IPS-11a (cell line): ENCODE measurements around the gene LILRB5.
"Not testable (repeated sequence)": the region's sequence is repeated elsewhere in the genome, so short reads cannot be mapped to it uniquely, and the experiment has no call there.

Experiments
- H3K4me3 ChIP-seq: one replicate; pipeline ENCODE4 v1.5.1; 2013; ENCODE audit warnings: low read depth, low read length, control low read depth

LILRB5 gene

DNA sequence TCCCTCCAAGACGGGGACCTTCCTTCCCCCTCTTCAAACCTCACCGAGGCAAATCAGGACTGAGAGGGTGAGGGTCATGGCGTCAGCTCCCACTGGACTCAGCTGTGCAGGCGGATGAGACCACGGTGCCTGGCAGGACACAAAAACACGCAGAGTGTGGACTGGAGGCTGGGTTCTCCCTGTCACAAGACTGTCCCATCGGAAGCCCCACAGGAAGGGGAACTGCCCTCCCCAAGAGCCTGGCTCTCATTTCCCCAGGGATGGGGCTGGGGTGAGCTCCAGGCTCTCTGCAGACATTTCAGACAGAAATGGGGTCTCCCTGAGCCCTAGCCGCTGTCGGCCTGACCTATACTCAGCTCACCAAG lies at the start of gene LILRB5:
TSS of gene LILRB5 (minus strand) at position 158 of the 365 bp plus-strand sequence. CDS start at position 78, 80 bp downstream.
- no peak within 1 kb of the TSS for H3K4me3 ChIP-seq

DNA sequence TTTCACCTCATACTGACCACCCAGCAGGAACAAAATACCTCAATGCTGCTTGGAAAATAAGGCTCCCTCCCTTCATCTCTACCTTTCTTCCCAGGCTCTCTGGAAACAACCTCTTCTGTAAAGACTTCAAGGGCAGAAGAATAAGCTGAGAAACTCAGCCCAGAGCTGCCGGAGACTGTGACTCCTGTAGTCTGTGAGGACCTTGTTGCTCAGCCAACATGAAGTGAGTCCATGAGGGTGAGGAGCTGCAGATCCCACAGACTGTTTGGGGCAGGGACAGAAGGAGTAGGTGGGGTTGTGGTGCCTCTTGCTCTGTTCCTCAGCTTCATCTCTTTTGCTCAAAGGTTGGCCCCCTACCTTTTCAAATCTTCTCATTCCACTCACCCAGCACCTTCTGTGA lies 48.1 kb upstream of the LILRB5 start:
- no peak overlapping the region for H3K4me3 ChIP-seq

DNA sequence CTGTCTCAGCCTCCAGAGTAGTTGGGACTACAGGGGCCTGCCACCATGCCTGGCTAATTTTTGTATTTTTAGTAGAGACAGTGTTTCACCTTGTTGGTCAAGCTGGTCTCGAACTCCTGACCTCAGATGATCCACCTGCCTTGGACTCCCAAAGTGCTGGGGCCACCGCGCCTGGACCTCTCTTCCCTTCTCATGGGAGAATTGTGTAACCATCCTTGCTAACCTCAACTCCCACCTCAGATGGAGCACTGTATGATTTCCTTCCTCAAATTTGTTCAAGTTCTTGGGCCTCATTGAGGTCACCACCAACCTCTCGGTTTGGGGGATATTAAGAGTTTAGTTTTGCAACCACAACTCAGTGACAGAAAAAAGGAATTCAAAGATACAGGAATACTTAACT lies 45.2 kb upstream of the LILRB5 start:
- no peak overlapping the region for H3K4me3 ChIP-seq

DNA sequence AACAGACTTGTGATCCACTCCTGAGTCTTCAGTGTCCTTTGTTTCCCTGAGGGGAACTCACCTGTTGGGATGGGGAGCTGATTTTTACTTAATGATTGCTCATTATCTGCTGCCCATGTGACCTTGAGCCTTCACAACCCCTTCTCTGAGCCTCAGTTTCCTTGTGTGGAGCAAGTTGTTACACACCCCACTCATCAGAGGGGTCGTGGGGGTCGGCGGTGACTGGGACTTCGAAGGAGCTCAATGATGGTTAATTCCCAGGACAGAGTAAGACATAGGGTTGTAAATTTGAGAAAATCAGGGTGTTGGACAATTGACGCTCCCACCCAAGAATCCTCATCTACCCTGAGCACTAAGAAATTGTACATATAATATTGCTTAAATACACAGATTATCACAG lies 42.4 kb upstream of the LILRB5 start:
- no peak overlapping the region for H3K4me3 ChIP-seq

DNA sequence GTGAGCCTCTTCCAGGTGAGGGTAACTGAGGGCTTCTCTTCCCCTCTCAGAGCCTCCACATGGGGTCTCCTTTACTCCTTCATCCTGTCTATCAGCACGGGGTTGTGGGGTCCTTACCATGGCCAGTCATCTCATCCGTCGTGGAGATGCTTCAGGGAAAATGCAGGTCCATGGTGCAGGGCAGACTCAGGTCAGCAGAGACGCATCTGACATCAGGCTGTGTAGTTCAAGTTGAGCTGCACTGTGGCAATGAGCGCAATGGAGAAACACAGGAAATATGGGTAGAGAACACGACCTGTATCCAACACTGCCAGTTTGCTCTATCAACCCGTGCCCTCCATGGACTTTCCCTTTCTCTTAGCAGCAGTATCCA lies 42.0 kb upstream of the LILRB5 start:
- H3K4me3 ChIP-seq: no peak overlapping the region

DNA sequence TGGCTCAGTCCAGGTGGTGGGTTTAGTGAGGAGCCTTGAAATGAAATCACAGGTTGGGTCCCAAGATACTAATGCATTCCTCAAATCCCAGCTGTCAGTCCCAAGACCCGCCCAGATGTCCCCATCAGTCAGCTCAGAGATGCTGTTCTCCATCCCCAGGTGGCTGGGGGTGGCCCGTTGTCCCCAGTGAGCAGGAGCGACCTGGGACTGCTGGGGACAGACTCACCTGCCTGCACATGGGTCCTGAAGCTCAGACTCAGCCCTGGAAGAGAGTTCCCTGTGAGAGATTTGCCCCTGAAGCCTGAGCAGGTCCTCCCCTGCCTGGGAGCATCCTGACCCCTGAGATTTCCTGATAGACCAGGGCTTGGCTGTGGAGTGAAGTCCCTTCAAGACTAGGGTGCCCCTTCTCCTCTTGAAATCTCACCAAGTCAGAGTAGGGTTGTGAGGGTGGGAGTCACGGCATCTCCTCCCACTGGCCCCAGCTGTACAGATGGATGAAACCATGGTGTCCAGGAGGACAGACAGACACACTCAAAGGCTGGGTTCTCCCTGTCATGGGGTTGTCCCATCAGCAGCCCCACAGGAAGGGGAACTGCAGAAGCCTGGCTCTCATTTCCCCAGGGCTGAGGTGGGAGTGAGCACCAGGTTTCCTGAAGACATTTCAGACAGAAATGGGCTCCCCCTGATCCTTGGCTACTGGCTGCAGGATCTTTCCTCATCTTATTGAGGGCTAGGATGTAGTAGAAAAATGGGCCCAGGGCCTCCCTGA lies 41.5 kb upstream of the LILRB5 start:
- H3K4me3 ChIP-seq: no peak overlapping the region

DNA sequence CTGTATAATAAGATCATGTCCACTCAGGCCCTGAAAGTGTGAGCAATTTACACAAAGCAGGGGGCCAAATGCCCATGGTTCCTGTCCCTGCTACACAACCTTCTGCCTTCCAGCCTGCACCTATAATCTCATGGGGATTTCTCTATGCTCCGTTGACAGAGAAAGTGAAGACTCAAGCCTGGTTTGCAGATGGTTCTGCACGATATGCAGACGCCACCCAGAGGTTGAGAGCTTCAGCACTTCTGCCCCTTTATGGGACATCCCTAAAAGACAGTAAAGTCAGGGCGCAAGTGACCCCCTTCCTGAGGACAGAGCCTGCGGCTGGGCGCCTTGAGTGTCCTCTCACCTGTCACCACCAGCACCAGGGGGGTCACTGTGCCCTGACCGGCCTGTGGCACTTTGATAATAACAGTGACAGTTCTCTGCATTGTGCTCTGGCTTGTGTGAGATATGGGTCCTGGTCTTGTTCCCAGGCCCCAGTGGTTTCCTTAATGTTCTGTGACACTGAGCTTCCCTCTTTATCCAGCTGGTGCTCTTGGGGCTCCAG lies 40.8 kb upstream of the LILRB5 start:
- H3K4me3 ChIP-seq: no peak overlapping the region

DNA sequence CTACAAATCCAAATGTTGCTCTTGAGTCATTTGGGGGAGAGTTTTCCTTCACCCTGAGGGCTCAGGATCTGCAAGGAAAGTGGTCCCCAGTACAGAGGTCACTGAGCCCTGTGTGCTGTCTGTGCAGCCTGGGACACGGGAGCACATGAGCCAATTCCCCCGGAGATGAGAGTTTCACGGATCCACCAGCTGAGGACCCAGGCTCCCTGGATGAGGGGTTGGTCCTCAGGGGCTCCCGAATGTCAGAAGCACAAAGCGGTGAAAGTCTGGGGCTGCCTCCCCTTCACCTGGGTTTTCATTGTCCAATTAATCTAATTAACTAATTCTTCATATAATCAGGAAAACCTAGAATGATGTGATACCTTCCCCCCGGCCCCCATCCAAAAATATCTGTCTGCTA lies 37.5 kb upstream of the LILRB5 start:
- H3K4me3 ChIP-seq: no peak overlapping the region

DNA sequence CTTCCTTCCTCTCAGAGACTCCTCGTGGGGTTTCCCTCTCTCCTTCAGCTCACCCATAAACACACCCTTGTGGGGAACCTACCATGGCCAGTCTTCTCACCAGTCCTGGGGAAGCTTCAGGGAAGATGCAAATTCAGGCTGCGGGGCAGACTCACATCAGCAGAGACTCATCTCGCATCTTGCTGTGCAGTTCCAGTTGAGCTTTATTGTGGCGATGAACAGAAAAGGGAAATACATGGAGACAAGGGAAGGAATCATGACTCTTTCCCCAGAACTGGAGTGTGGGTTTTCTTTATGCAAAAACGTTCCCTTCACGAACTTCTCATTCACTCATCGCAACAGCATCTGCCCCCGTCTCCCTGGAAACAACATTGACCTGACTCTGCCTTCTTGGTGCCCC lies 32.1 kb upstream of the LILRB5 start:
- H3K4me3 ChIP-seq: not testable (repeated sequence)

DNA sequence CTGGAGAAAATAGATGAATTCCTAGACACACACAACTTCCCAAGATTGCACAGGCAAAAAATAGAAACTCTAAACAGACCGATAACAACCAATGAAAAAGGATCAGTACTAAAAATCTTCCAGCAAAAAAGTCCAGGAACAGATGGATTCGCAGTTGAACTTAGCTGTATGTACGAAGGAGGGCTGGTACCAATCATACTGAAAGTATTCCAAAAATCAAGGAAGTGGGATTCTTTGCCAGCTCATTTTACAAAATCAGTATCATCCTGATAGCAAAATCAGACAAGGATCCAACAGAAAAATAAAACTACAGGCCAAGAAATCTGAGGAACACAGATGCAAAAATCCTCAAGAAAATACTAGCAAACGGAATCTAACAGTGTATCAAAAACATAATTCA lies 30.4 kb upstream of the LILRB5 start:
- no peak overlapping the region for H3K4me3 ChIP-seq

DNA sequence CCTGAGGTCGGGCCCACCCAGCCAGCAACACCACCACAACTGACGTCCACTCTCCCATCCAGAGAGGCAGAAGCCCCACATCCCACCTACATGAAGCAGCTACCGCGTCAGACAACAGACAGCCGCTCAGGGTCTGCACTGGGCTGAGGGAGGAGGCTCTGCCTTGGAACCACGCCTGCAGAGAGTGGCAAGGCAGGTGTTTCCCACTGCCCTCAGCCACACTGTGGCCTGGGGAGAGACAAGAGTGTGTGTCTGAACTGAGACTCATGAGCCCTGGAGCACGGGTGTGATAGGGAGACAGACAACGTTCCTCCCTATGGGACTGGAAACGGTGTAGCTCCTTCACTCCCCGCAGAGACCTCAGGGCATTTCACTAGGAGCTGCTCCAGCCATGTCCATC lies 29.2 kb upstream of the LILRB5 start:
- not testable (repeated sequence) for H3K4me3 ChIP-seq

DNA sequence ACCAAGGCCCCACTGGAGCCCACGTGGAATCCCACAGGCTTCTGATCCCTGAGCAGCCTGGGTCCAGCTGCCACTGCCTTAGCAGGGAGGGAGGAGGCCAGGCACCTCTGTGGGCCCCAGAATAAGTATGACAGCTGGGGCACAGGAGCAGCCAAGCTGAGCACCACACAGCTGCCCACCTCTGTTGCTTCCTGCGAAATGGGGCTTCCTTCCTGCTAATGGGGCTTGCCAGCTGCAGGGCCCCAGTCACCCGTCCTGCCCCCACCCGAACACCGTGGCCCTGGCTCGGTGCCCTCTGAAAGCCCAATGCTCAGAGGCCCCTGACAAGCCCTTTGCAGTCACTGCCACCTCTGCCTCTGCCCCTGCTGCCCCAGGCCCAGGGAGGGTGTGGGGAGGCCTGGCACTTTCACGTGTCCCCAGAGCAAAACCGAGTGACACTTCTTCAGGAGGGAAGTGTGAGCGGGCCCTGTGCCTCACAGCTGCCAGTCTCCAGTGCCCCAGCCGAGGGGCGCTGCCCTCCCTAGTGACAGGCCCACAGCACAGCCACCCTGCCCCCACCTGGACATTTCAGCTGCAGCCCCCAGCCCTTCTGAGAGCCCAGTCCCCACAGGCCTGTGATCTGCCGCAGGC lies 28.5 kb upstream of the LILRB5 start:
- H3K4me3 ChIP-seq: not testable (repeated sequence)

DNA sequence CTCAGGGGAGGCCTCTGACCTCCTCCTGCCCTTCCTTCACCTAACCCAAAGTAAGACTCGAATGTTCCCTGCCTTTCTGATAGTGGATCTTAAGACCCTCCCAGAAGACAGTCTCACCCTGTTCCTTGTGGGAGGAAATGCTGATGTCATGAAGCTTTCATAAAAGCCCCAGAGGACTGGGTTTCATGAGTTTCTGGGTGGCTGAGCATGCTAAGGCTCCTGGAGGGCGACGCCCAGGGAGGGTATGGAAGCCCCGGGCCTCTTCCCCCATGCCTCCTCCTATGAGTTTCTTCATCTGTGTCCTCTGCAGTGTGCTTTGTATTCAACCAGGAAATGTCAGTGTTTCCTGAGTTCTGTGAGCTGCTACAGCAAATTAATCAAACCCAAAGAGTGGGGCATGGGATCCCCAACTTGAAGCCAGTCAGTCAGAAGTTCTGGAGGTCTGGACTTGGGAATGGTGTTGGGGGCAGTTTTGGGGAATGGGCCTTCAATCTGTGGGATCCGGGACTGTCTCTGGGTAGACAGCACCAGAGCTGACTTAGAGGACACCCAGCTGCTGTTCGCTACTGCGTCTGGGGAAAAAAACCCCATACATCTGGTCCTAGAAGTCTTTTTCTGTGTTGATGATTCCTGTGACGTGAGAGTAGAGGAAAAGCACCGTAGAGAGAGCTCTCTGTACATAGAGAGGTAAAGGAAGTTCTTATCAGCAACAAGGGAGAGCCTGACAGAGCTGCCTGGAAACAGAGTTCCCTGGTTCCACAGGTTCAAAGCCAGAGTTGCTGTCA lies 25.8 kb upstream of the LILRB5 start:
- no peak overlapping the region for H3K4me3 ChIP-seq

DNA sequence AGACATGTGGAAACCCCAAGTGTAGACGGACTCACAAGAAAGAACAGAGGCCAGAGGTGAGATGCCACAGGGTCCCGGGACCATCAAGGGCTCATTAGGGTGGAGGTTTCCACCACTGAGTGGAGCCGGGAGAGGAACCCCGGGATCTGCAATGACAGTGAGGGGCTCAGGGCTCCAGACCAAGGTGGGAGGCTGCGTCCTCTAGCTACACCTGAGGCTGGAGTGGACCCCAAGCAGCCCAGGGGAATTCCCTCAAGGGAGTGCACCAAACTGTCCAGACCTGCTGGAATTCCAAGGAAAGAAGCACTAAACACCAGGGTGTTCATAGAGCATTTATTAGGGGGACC lies 24.6 kb upstream of the LILRB5 start:
- H3K4me3 ChIP-seq: not testable (repeated sequence)

DNA sequence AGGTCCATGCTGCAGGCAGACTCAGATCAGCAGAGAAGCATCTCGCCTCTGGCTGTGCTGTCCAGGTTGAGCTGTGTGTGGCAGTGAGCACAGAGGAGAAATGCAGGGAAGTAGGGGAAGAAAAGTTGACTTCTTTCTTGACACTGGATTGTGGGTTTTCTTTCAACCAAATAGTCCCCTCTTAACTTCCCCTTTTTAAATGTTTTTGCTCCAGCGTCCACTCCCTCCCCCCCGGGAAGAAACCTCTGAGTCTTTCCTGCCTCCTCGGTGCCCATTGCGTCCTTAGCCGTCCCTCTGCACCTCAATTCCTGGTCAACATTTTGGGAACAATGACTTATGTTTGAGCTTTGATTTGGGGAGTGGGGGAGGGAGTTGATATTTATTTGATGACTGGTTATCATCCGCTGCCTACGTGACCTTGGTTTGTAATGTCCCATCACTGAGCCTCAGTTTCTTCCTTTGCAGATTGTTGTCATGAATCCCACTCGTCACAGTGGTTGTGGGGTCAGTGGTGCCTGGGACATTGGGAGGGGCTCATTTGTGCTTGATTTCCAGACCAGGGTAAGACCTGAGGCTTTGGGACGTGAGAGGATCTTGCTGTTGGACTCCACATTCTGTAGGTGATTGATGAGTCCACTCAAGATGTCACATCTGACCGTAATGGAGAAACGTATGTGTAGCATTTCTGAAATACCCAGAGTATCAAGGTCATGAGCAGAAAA lies 24.1 kb upstream of the LILRB5 start, which contains the start of gene LILRB2:
TSS of gene LILRB2 (minus strand) at position 104 of the 722 bp plus-strand sequence. CDS start 614 bp downstream, outside the sequence.
- no peak within 1 kb of the TSS for H3K4me3 ChIP-seq

DNA sequence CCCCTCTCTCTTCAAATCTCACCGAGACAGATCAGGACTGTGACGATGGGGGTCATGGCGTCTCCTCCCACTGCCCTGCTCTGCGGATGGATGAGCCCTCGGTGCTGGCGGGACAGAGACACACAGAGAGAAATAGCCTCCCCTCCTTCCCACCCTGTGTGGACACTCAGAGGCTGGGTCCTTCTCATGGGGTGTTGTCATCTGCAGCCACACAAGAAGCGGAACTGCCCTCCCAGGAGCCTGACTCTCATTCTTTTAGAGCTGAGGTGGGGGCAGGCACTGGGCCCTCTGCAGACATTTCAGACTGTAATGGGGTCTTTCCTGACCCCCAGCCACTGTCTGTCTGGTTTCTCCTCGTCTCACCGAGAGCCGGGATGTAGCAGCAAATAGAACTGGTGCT lies 23.4 kb upstream of the LILRB5 start:
- not testable (repeated sequence) for H3K4me3 ChIP-seq

DNA sequence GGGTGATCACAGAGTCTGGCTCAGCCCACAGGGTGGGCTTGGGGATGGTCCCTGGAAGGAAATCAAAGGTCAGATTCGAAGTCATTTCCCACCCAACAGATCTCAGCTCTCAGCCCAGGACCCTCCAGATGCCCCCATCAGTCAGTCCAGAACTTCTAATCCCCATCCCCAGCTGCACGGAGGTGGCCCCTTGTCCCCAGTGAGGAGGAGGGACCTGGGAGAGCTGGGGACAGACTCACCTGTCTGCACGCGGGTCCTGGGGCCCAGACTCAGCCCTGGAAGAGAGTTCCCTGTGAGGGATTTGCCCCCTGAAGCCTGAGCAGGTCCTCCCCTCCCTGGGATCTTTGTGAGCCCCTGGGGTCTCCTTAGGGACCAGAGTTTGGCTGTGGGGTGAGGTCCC lies 23.0 kb upstream of the LILRB5 start:
- not testable (repeated sequence) for H3K4me3 ChIP-seq

DNA sequence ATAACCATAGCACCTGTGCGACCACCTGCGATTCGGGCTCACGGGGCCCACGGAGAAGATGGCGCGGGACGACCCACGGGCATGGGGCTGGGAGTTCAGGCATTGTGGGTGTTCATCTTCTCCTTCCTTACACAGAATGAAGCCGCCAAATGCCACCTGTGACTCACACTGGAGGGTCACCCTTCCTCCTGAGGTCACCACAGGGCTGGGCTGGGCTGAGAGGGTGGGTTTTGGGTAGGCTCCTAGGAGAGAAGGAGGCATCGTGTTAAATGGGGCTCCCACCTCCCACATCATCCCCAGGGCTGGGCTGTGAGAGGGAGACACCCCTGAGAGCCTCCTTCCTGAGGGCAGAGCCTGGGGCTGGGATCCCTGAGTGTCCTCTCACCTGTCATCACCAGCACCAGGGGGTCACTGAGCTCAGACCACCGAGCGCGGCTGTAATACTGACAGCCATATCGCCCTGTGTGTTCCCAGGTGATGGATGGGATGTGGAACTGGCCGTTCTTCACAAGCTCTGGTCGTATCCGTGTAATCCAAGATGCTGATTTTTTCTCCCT lies 22.4 kb upstream of the LILRB5 start:
- H3K4me3 ChIP-seq: no peak overlapping the region

DNA sequence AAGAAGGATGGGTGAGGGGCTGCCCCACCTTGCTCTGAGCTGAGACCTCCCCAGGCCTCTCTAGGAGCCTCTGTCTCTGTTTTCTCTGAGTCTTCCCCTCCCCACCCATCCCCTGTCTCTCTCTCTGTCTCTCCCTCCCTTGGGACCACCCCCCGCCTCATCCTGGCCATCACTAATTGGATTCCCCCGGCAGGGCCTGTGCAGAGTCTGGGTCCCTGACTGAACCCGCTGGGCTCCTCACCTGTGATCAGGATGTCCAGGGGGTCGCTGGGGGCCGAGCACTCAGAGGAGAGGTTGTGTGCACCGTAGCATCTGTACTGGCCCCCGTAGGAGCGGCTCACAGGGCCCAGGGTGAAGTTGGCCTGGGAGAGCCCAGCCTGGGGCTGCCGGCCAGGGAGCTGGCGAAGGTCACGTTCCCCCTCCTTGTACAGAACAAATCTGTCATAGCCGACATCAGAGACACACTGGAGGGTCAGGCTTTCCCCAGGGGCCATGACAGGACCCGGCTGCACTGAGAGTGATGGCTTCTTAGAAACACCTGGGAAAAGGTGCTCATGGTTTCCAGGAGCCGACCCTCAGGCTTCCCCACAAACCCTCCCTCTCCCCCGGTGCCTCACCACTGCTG lies 21.6 kb upstream of the LILRB5 start:
- not testable (repeated sequence) for H3K4me3 ChIP-seq

DNA sequence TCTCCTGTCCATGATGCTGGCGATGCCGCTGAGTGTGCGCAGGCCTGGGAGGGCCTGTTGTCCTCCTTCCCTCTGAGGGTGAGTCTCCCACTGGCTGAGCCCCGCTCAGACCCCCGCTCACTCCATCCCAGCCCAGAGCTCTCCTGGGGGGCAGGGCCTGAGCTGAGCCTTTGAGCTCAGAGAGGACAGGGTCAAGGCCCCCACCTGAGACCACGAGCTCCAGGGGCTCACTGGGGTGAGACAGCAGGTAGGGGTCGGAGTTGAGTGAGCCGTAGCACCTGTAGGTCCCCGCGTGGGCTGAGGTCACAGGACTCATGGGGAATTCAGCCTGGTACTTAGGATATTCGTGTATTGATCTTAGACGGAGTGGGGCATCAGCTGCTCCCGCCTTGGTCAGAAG lies 21.0 kb upstream of the LILRB5 start:
- H3K4me3 ChIP-seq: not testable (repeated sequence)
